ENCODE measurements around the gene MYO5B.

The MYO5B gene

GRCh38 chr18:50143294-50143693, 51.7 kb downstream of the MYO5B start:
- no peak overlapping the region for H3K27ac ChIP-seq (ENCODE audit: insufficient read depth in 1 of 2, low read depth in 1 of 2, low read length in 2 of 2, poor library complexity in 1 of 2, severe bottlenecking in 2 of 2)

DNA sequence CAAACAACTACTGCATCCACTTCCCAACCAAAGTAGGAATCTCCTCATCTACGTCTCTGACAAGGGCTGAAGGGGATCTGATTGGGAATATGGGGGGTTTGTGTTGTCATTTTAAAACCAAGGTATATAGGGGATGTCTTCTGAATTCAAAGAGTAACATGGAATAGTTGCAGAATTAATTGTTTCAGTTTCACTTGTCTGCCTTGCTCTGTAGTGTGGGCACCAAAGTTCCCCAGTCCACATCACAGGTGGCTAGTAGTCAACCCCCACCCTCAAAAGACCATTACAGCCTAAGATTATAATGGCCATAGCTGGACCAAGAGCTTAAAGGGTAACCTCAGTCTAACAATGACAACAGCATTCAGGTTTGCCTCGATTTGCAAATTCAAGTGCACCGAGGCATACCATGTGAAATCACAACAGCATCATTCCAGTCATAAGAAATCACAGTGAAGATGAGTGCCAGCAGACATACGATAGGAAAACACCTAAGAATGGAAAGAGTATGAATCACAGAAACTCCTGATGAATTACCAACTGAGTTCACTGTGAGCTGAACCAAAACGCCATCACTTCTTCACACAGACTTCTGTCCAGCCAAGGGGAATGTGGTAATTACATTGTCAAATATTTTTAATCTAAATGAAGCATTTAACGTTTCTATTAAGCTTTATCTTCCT, 52.4 kb downstream of the MYO5B start:
- Histone ChIP-seq H3K36me3 (ENCODE audit: control insufficient read depth in 4 of 4, insufficient read depth in 4 of 4, low read length in 3 of 4) (no peaks in the 10 kb centered on the region), H3K27me3 (replicated peaks in 2 of 5; ENCODE audit: control insufficient read depth in 4 of 5, insufficient read depth in 5 of 5, low read length in 4 of 5) (peaks cover 0 to 10% (median 1%) of the 10 kb centered on the region in 5 experiments), H3K4me1 (ENCODE audit: control extremely low read depth in 1 of 4, control insufficient read depth in 4 of 4, insufficient read depth in 4 of 4, low read length in 3 of 4) (no peaks in the 10 kb centered on the region), H3K27ac (ENCODE audit: insufficient read depth in 1 of 2, low read depth in 1 of 2, low read length in 2 of 2, poor library complexity in 1 of 2, severe bottlenecking in 2 of 2) (no peak overlapping the region), H3K4me3 (ENCODE audit: control insufficient read depth in 1 of 7, extremely low read depth in 1 of 7, insufficient read depth in 4 of 7, low read depth in 2 of 7, low read length in 6 of 7) (no peak overlapping the region), H3K9me3 (ENCODE audit: control extremely low read depth in 1 of 5, control insufficient read depth in 4 of 5, insufficient read depth in 2 of 5, low read depth in 1 of 5, low read length in 4 of 5) (peaks cover 0 to 3% (median 2%) of the 10 kb centered on the region in 5 experiments)
- DNase-seq, result no peak
- CTCF ChIA-PET, result no interaction called here
- POLR2A ChIA-PET, result no interaction called here
- 100% methylated on average over 1 of the region's 6 CpGs for WGBS (ENCODE audit: insufficient coverage)

More at GRCh38 chr18:50143294-50143693, 51.7 kb downstream of the MYO5B start:
- ChIA-PET POLR2A (no interaction called here), CTCF (no interaction called here)
- no peak for DNase-seq
- no peaks in the 10 kb centered on the region for H3K4me1 ChIP-seq (ENCODE audit: control extremely low read depth in 1 of 4, control insufficient read depth in 4 of 4, insufficient read depth in 4 of 4, low read length in 3 of 4)
- H3K36me3 ChIP-seq (ENCODE audit: control insufficient read depth in 4 of 4, insufficient read depth in 4 of 4, low read length in 3 of 4), result no peaks in the 10 kb centered on the region
- H3K9me3 ChIP-seq (ENCODE audit: control extremely low read depth in 1 of 5, control insufficient read depth in 4 of 5, insufficient read depth in 2 of 5, low read depth in 1 of 5, low read length in 4 of 5), result peaks cover 0 to 4% (median 2%) of the 10 kb centered on the region in 5 experiments
- WGBS (ENCODE audit: insufficient coverage), result no CpG with 5 or more reads among the region's 3 CpGs
- peaks cover 0 to 10% (median 1%) of the 10 kb centered on the region in 5 experiments for H3K27me3 ChIP-seq (replicated peaks in 2 of 5; ENCODE audit: control insufficient read depth in 4 of 5, insufficient read depth in 5 of 5, low read length in 4 of 5)
- H3K4me3 ChIP-seq (ENCODE audit: control insufficient read depth in 1 of 7, extremely low read depth in 1 of 7, insufficient read depth in 4 of 7, low read depth in 2 of 7, low read length in 6 of 7), result no peak overlapping the region

DNA sequence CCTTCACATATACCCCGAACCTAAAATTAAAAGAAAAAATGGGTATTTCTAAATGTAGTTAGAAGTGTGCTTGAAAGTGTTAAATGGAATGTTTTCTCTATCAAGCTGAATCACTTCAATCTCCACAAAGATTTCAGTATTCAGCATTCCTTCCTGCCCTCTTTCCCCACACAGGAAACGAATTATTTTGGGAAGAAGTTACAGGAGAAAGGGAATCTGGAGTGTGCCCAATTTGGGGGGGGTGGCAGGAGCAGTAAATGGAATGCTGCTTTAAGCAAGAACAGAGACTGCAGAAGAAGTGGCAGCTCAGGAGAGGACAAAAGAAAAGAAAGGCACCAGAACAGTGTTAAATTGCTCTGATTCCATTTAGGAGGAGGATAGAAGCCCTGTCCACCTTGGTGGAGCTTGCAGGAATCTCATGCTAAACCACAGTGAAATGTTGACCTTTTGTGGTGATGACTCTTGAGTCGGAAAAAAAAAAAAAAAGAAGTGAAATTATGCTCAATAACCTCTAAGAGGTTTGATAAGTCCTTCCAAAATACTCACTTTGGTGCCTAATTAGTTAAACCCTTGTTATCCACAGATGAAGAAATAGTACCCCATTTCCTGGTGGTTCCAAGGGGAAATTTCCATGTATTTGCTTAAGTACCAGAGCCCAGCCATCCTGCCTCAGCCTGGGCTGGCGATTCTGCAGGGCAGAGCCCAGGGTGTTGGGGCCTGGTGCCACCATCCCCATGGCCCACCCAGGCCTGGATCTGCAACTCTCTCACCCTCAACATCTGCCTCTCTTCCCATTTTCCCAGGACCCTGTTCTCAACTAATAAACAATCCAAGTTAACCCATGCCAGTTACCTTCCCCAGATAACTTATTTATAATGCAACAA, 56.5 kb downstream of the MYO5B start:
- DNase-seq, result no peak
- peaks cover 0 to 8% (median 2%) of the 10 kb centered on the region in 5 experiments for H3K27me3 ChIP-seq (replicated peaks in 2 of 5; ENCODE audit: control insufficient read depth in 4 of 5, insufficient read depth in 5 of 5, low read length in 4 of 5)
- no peak overlapping the region for H3K27ac ChIP-seq (ENCODE audit: insufficient read depth in 1 of 2, low read depth in 1 of 2, low read length in 2 of 2, poor library complexity in 1 of 2, severe bottlenecking in 2 of 2)
- 80% methylated on average over 2 of the region's 4 CpGs for WGBS (ENCODE audit: insufficient coverage)
- ChIA-PET POLR2A (no interaction called here), CTCF (no interaction called here)
- no peaks in the 10 kb centered on the region for H3K4me1 ChIP-seq (ENCODE audit: control extremely low read depth in 1 of 4, control insufficient read depth in 4 of 4, insufficient read depth in 4 of 4, low read length in 3 of 4)
- H3K9me3 ChIP-seq (ENCODE audit: control extremely low read depth in 1 of 5, control insufficient read depth in 4 of 5, insufficient read depth in 2 of 5, low read depth in 1 of 5, low read length in 4 of 5), result no peaks in the 10 kb centered on the region
- no peaks in the 10 kb centered on the region for H3K36me3 ChIP-seq (ENCODE audit: control insufficient read depth in 4 of 4, insufficient read depth in 4 of 4, low read length in 3 of 4)
- no peak overlapping the region for H3K4me3 ChIP-seq (ENCODE audit: control insufficient read depth in 1 of 7, extremely low read depth in 1 of 7, insufficient read depth in 4 of 7, low read depth in 2 of 7, low read length in 6 of 7)

GRCh38 chr18:50135903-50136302, 59.0 kb downstream of the MYO5B start:
- Histone ChIP-seq H3K9me3 (ENCODE audit: control extremely low read depth in 1 of 5, control insufficient read depth in 4 of 5, insufficient read depth in 2 of 5, low read depth in 1 of 5, low read length in 4 of 5) (no peaks in the 10 kb centered on the region), H3K36me3 (ENCODE audit: control insufficient read depth in 4 of 4, insufficient read depth in 4 of 4, low read length in 3 of 4) (no peaks in the 10 kb centered on the region), H3K27ac (ENCODE audit: insufficient read depth in 1 of 2, low read depth in 1 of 2, low read length in 2 of 2, poor library complexity in 1 of 2, severe bottlenecking in 2 of 2) (no peak overlapping the region), H3K27me3 (replicated peaks in 2 of 5; ENCODE audit: control insufficient read depth in 4 of 5, insufficient read depth in 5 of 5, low read length in 4 of 5) (peaks cover 0 to 9% (median 0%) of the 10 kb centered on the region in 5 experiments), H3K4me1 (ENCODE audit: control extremely low read depth in 1 of 4, control insufficient read depth in 4 of 4, insufficient read depth in 4 of 4, low read length in 3 of 4) (no peaks in the 10 kb centered on the region), H3K4me3 (ENCODE audit: control insufficient read depth in 1 of 7, extremely low read depth in 1 of 7, insufficient read depth in 4 of 7, low read depth in 2 of 7, low read length in 6 of 7) (no peak overlapping the region)
- WGBS (ENCODE audit: insufficient coverage), result 95% methylated on average over 6 of the region's 9 CpGs
- ChIA-PET CTCF (no interaction called here), POLR2A (no interaction called here)
- DNase-seq, result no peak

- ChIA-PET POLR2A (no interaction called here), CTCF (no interaction called here)
- no peaks in the 10 kb centered on the region for H3K36me3 ChIP-seq (ENCODE audit: control insufficient read depth in 4 of 4, insufficient read depth in 4 of 4, low read length in 3 of 4)
- no peak for DNase-seq
- WGBS (ENCODE audit: insufficient coverage), result 100% methylated on average over 1 of the region's 4 CpGs
- H3K9me3 ChIP-seq (ENCODE audit: control extremely low read depth in 1 of 5, control insufficient read depth in 4 of 5, insufficient read depth in 2 of 5, low read depth in 1 of 5, low read length in 4 of 5), result no peaks in the 10 kb centered on the region
- no peak overlapping the region for H3K4me3 ChIP-seq (ENCODE audit: control insufficient read depth in 1 of 7, extremely low read depth in 1 of 7, insufficient read depth in 4 of 7, low read depth in 2 of 7, low read length in 6 of 7)
- no peaks in the 10 kb centered on the region for H3K4me1 ChIP-seq (ENCODE audit: control extremely low read depth in 1 of 4, control insufficient read depth in 4 of 4, insufficient read depth in 4 of 4, low read length in 3 of 4)
- peaks cover 0 to 20% (median 4%) of the 10 kb centered on the region in 5 experiments for H3K27me3 ChIP-seq (replicated peaks in 2 of 5; ENCODE audit: control insufficient read depth in 4 of 5, insufficient read depth in 5 of 5, low read length in 4 of 5)
- no peak overlapping the region for H3K27ac ChIP-seq (ENCODE audit: insufficient read depth in 1 of 2, low read depth in 1 of 2, low read length in 2 of 2, poor library complexity in 1 of 2, severe bottlenecking in 2 of 2)
These were observed 61.4 kb downstream of the MYO5B start for GRCh38 chr18:50133526-50133925.

GRCh38 chr18:50131591-50131990, 63.4 kb downstream of the MYO5B start:
- Histone ChIP-seq H3K9me3 (ENCODE audit: control extremely low read depth in 1 of 5, control insufficient read depth in 4 of 5, insufficient read depth in 2 of 5, low read depth in 1 of 5, low read length in 4 of 5) (no peaks in the 10 kb centered on the region), H3K4me1 (ENCODE audit: control extremely low read depth in 1 of 4, control insufficient read depth in 4 of 4, insufficient read depth in 4 of 4, low read length in 3 of 4) (no peaks in the 10 kb centered on the region), H3K36me3 (ENCODE audit: control insufficient read depth in 4 of 4, insufficient read depth in 4 of 4, low read length in 3 of 4) (no peaks in the 10 kb centered on the region), H3K4me3 (ENCODE audit: control insufficient read depth in 1 of 7, extremely low read depth in 1 of 7, insufficient read depth in 4 of 7, low read depth in 2 of 7, low read length in 6 of 7) (no peak overlapping the region), H3K27ac (ENCODE audit: insufficient read depth in 1 of 2, low read depth in 1 of 2, low read length in 2 of 2, poor library complexity in 1 of 2, severe bottlenecking in 2 of 2) (no peak overlapping the region), H3K27me3 (replicated peaks in 2 of 5; ENCODE audit: control insufficient read depth in 4 of 5, insufficient read depth in 5 of 5, low read length in 4 of 5) (peaks cover 0 to 22% (median 4%) of the 10 kb centered on the region in 5 experiments)
- ChIA-PET POLR2A (no interaction called here), CTCF (no interaction called here)
- DNase-seq, result no peak
